CD14-positive monocyte (primary cell): ENCODE data around the gene DLD. TPM values are rescaled to one million over a fixed set of nuclear protein-coding genes. Genes with fewer than 3 reads are reported as not detected.
A peak's percentile ranks its signal among the peaks of the same experiment; 100 is the strongest.
"Not testable (repeated sequence)": the region's sequence is repeated elsewhere in the genome, so short reads cannot be mapped to it uniquely, and the experiment has no call there.

ENCODE experiments used
- DNase-seq, 3 donors: peaks; one replicate each; pipeline ENCODE4 v3.0.0-alpha.2; 2011 to 2022
- H2AFZ ChIP-seq: 2 replicates; pipeline ENCODE4 v1.6.0; 2012; ENCODE audit warnings: mild to moderate bottlenecking, low read depth, low read length, inconsistent platforms; ENCODE audit not compliant: insufficient read depth, poor library complexity, severe bottlenecking
- H3K27ac ChIP-seq, 2 donors: 1 replicate in 1 of 2; 2 replicates in 1 of 2; pipeline ENCODE4 v1.5.1; 2012 to 2013; ENCODE audit warnings: low read length in 2 of 2, control low read depth in 1 of 2, inconsistent platforms in 1 of 2, low read depth in 1 of 2, mild to moderate bottlenecking in 1 of 2
- H3K27me3 ChIP-seq, 2 donors: one replicate each; pipeline versions ENCODE4 v1.6.0 to v1.6.1; 2011 to 2013; ENCODE audit warnings: low read length in 2 of 2; ENCODE audit not compliant: control insufficient read depth in 2 of 2, insufficient read depth in 2 of 2
- H3K36me3 ChIP-seq, 2 donors: replicated peaks in 1 of 2; 1 replicate in 1 of 2; 2 replicates in 1 of 2; pipeline versions ENCODE4 v1.5.1 to v1.6.1; 2012 to 2013; ENCODE audit warnings: low read length in 2 of 2, control low read depth in 1 of 2, inconsistent platforms in 1 of 2, mild to moderate bottlenecking in 1 of 2; ENCODE audit not compliant: insufficient read depth in 2 of 2, control insufficient read depth in 1 of 2
- H3K4me1 ChIP-seq, 2 donors: 1 replicate in 1 of 2; 2 replicates in 1 of 2; pipeline versions ENCODE4 v1.5.1 to v1.6.1; 2012 to 2013; ENCODE audit warnings: low read length in 2 of 2, control low read depth in 1 of 2, inconsistent platforms in 1 of 2, mild to moderate bottlenecking in 1 of 2, moderate library complexity in 1 of 2; ENCODE audit not compliant: insufficient read depth in 2 of 2, control insufficient read depth in 1 of 2
- H3K4me2 ChIP-seq: replicated peaks from 2 replicates; pipeline ENCODE3; 2012; ENCODE audit warnings: low read length, moderate library complexity, mild to moderate bottlenecking; ENCODE audit not compliant: poor library complexity, severe bottlenecking; ENCODE audit errors: extremely low read depth
- H3K4me3 ChIP-seq, 3 experiments: fragments of 200-600 bp in 1 of 3; sonication (generic) in 1 of 3; replicated peaks in 1 of 3; 1 replicate in 2 of 3; 2 replicates in 1 of 3; pipeline ENCODE4 v1.5.1; 2011 to 2013; ENCODE audit warnings: low read length in 3 of 3, mild to moderate bottlenecking in 3 of 3, control low read depth in 2 of 3, low read depth in 2 of 3, inconsistent platforms in 1 of 3, moderate library complexity in 1 of 3
- H3K79me2 ChIP-seq: 2 replicates; pipeline ENCODE4 v1.6.0; 2012; ENCODE audit warnings: mild to moderate bottlenecking, control low read depth, inconsistent platforms, low read length, moderate library complexity; ENCODE audit not compliant: insufficient read depth
- H3K9ac ChIP-seq: 2 replicates; pipeline ENCODE4 v1.6.0; 2017; ENCODE audit warnings: low read length, mild to moderate bottlenecking; ENCODE audit not compliant: insufficient read depth, poor library complexity, severe bottlenecking
- H3K9me3 ChIP-seq, 2 donors: replicated peaks in 1 of 2; 1 replicate in 1 of 2; 2 replicates in 1 of 2; pipeline versions ENCODE4 v1.5.1 to v1.6.1; 2012 to 2013; ENCODE audit warnings: low read length in 2 of 2, control low read depth in 1 of 2; ENCODE audit not compliant: control insufficient read depth in 1 of 2, insufficient read depth in 1 of 2
- H4K20me1 ChIP-seq: 2 replicates; pipeline ENCODE4 v1.6.0; 2012; ENCODE audit warnings: mild to moderate bottlenecking, low read length, control low read depth, moderate library complexity; ENCODE audit not compliant: insufficient read depth
- H3K27ac Mint-ChIP-seq, 7 donors: one replicate each; pipeline ENCODE4 v1.8.0; 2020; ENCODE audit warnings: mild to moderate bottlenecking in 7 of 7, mixed read lengths in 7 of 7, moderate library complexity in 6 of 7, inconsistent platforms in 2 of 7
- H3K27me3 Mint-ChIP-seq, 3 donors: one replicate each; pipeline ENCODE4 v1.8.0; 2021 to 2022; ENCODE audit warnings: low read depth in 3 of 3, mild to moderate bottlenecking in 3 of 3, mixed read lengths in 3 of 3, moderate library complexity in 3 of 3, inconsistent platforms in 1 of 3
- H3K36me3 Mint-ChIP-seq, 2 donors: one replicate each; pipeline ENCODE4 v1.8.0; 2020; ENCODE audit warnings: mixed read lengths in 2 of 2, inconsistent platforms in 1 of 2, mild to moderate bottlenecking in 1 of 2
- H3K4me1 Mint-ChIP-seq: one replicate; pipeline ENCODE4 v1.8.0; 2020; ENCODE audit warnings: mild to moderate bottlenecking, mixed read lengths
- H3K4me3 Mint-ChIP-seq, 2 donors: one replicate each; pipeline ENCODE4 v1.8.0; 2020; ENCODE audit warnings: mild to moderate bottlenecking in 2 of 2, mixed read lengths in 2 of 2, moderate library complexity in 1 of 2
- H3K9me3 Mint-ChIP-seq, 7 donors: one replicate each; pipeline ENCODE4 v1.8.0; 2020 to 2022; ENCODE audit warnings: mixed read lengths in 7 of 7, mild to moderate bottlenecking in 6 of 7, moderate library complexity in 6 of 7, inconsistent platforms in 2 of 7
- CTCF ChIP-seq: fragments of 200-600 bp; IDR thresholded peaks from one replicate; pipeline ENCODE4 v1.8.0; 2022; ENCODE audit warnings: antibody characterized with exemption, mild to moderate bottlenecking
- WGBS: methylation state at CpG from one replicate; pipeline ENCODE4 v1.1.5; 2013; ENCODE audit warnings: missing lambda C conversion rate; ENCODE audit not compliant: insufficient coverage; 5-methylcytosine and 5-hydroxymethylcytosine counted together
- intact Hi-C, 2 donors: fragments of 100-400 bp; cut with micrococcal nuclease; formaldehyde crosslinking; loops; one replicate each; pipeline versions ENCODE4 v1.15.0 to v1.15.1; 2023
- polyA plus RNA-seq, 3 donors: library from polyadenylated mRNA; depleted of rRNA in 1 of 3; unstranded in 2 of 3; stranded (reverse) in 1 of 3; fragments of 300-500 nt in 2 of 3; fragments of >200 nt in 1 of 3; fragmentation: Illumina TruSeq in 2 of 3; gene quantifications; 1 replicate in 2 of 3; 2 replicates in 1 of 3; pipeline ENCODE4 v1.2.3, GENCODE V29; 2012 to 2021

The DLD gene
- polyA plus RNA-seq, 3 donors = 54.5 to 73.6 (median 70.1) TPM

DNA sequence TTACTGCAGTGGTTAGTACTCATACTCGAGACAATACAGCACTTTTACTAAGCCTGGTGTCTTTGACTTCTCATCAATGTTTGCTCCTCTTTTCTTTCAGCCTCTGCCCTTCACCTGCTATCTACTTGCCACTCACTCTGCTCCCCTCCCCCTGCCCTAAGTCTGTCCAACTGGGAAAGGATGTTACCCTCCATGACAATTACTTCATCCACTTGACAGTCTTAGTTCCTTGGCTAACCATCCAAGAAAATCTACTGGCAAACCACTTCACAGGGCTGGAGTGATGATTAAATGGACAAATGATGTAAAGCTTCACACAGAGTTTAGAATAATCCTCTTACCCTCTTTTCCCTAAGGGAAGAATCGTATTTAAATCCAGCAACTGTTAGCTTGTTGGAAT, 8.2 kb upstream of the DLD start:
- no peak for DNase-seq
- intact Hi-C loops = no loop called here
- Mint-ChIP-seq H3K4me1 (peaks cover 5% of the 10 kb centered on the region), H3K27me3 (peaks cover 4 to 13% (median 4%) of the 10 kb centered on the region in 3 donors), H3K4me3 (no peak overlapping the region), H3K9me3 (peaks cover 0 to under 1% (median 0%) of the 10 kb centered on the region in 7 donors), H3K27ac (peak overlapping the region in 1 of 7 donors; percentile 36), H3K36me3 (no peaks in the 10 kb centered on the region)
- Histone ChIP-seq H3K27me3 (peaks cover 3 to 4% of the 10 kb centered on the region in 2 donors), H4K20me1 (no peaks in the 10 kb centered on the region), H3K4me1 (no peaks in the 10 kb centered on the region), H3K4me3 (no peak overlapping the region), H3K27ac (no peak overlapping the region), H2AFZ (peak overlapping the region; percentile 31), H3K9ac (no peak overlapping the region), H3K79me2 (no peaks in the 10 kb centered on the region), H3K36me3 (no peaks in the 10 kb centered on the region), H3K9me3 (no peaks in the 10 kb centered on the region), H3K4me2 (no peak overlapping the region)
- WGBS = 80% methylated on average over 1 of the region's 2 CpGs
- no peak for TF ChIP-seq CTCF

- DNase-seq = no peak
- no peaks in the 10 kb centered on the region for H4K20me1 ChIP-seq
- no peaks in the 10 kb centered on the region for H3K4me1 ChIP-seq
- H3K79me2 ChIP-seq = no peaks in the 10 kb centered on the region
- TF ChIP-seq CTCF = no peak
- peaks cover 0 to 2% of the 10 kb centered on the region in 2 donors for H3K9me3 ChIP-seq
- H3K36me3 Mint-ChIP-seq = no peaks in the 10 kb centered on the region
- no peak overlapping the region for H3K4me2 ChIP-seq
- no peak overlapping the region for H3K4me3 ChIP-seq
- H3K27ac Mint-ChIP-seq = no peak overlapping the region
- no peak overlapping the region for H3K4me3 Mint-ChIP-seq
- 98% methylated on average over 4 of the region's 6 CpGs for WGBS
- intact Hi-C loops = no loop called here
- peaks cover 4 to 13% (median 4%) of the 10 kb centered on the region in 3 donors for H3K27me3 Mint-ChIP-seq
- no peak overlapping the region for H3K9ac ChIP-seq
- peaks cover 3% of the 10 kb centered on the region for H3K4me1 Mint-ChIP-seq
- no peak overlapping the region for H3K27ac ChIP-seq
- peaks cover 3 to 4% of the 10 kb centered on the region in 2 donors for H3K27me3 ChIP-seq
- H3K36me3 ChIP-seq = no peaks in the 10 kb centered on the region
- H3K9me3 Mint-ChIP-seq = peaks cover 3 to 13% (median 7%) of the 10 kb centered on the region in 7 donors
- H2AFZ ChIP-seq = no peak overlapping the region
Measured at GRCh38 chr7:107884066-107884818, 6.7 kb upstream of the DLD start.

- H4K20me1 ChIP-seq, H3K4me2 ChIP-seq, H3K36me3 ChIP-seq, intact Hi-C loops, H3K36me3 Mint-ChIP-seq, H2AFZ ChIP-seq, H3K9me3 ChIP-seq, H3K9ac ChIP-seq, H3K27ac Mint-ChIP-seq, DNase-seq, H3K27ac ChIP-seq, H3K27me3 ChIP-seq, H3K4me3 Mint-ChIP-seq, H3K4me3 ChIP-seq, H3K27me3 Mint-ChIP-seq: not testable (repeated sequence)
- WGBS = 99% methylated on average over 20 of the region's 22 CpGs
- Histone ChIP-seq H3K4me1 (peaks cover 20 to 25% of the 10 kb centered on the region in 2 donors), H3K79me2 (peaks cover 15% of the 10 kb centered on the region)
- Mint-ChIP-seq H3K4me1 (peaks cover 17% of the 10 kb centered on the region), H3K9me3 (peaks cover 3 to 13% (median 7%) of the 10 kb centered on the region in 7 donors)
Measured at GRCh38 chr7:107887827-107888226, 3.2 kb upstream of the DLD start.
